B cell (primary cell): ENCODE data around the gene ANKFN1. TPM values are rescaled to one million over a fixed set of nuclear protein-coding genes. Genes with fewer than 3 reads are reported as not detected.

Experiments
- ATAC-seq: fragments of 200-7000 bp; cut with Tn5 transposase; one replicate; pipeline ENCODE4 v1.10.0; 2021; ENCODE audit warnings: low read depth, mild to moderate bottlenecking, moderate number of reproducible peaks, moderate library complexity
- CTCF ChIA-PET: fragments of 350-600 bp; sonication (Branson Sonifier 250); formaldehyde crosslinking; loops from one replicate; lab custom pipeline; 2021; ENCODE audit warnings: antibody characterized with exemption, inconsistent platforms; lab: Charles Lee
- POLR2A ChIA-PET: fragments of 350-600 bp; sonication (Branson Sonifier 250); formaldehyde crosslinking; loops from one replicate; lab custom pipeline; 2021; ENCODE audit warnings: antibody characterized with exemption; lab: Charles Lee
- DNase-seq: peaks from one replicate; pipeline ENCODE4 v3.0.0; 2013
- H2AFZ ChIP-seq: 2 replicates; pipeline ENCODE4 v1.6.1; 2012; ENCODE audit warnings: mild to moderate bottlenecking, low read depth, low read length; ENCODE audit not compliant: insufficient read depth, poor library complexity, severe bottlenecking
- H3K27ac ChIP-seq, 2 donors: 1 replicate in 1 of 2; 2 replicates in 1 of 2; pipeline ENCODE4 v1.5.1; 2012 to 2013; ENCODE audit warnings: low read length in 2 of 2, mild to moderate bottlenecking in 2 of 2, moderate library complexity in 1 of 2
- H3K27me3 ChIP-seq, 4 experiments: fragments of 200-600 bp in 1 of 4; sonication (generic) in 1 of 4; replicated peaks in 1 of 4; 1 replicate in 2 of 4; 2 replicates in 2 of 4; pipeline versions ENCODE4 v1.6.1 to v1.7.0; 2013 to 2016; ENCODE audit warnings: low read length in 3 of 4, mild to moderate bottlenecking in 2 of 4, mixed read lengths in 1 of 4, moderate library complexity in 1 of 4; ENCODE audit not compliant: insufficient read depth in 4 of 4, control insufficient read depth in 3 of 4; ENCODE audit errors: control extremely low read depth in 1 of 4
- H3K36me3 ChIP-seq, 2 experiments: replicated peaks in 1 of 2; 1 replicate in 1 of 2; 2 replicates in 1 of 2; pipeline versions ENCODE4 v1.6.1 to v1.7.1; 2013; ENCODE audit warnings: low read length in 1 of 2; ENCODE audit not compliant: insufficient read depth in 2 of 2, control insufficient read depth in 1 of 2; ENCODE audit errors: control extremely low read depth in 1 of 2, extremely low read depth in 1 of 2
- H3K4me1 ChIP-seq, 2 donors: fragments of 200-600 bp in 1 of 2; sonication (generic) in 1 of 2; 1 replicate in 1 of 2; 2 replicates in 1 of 2; pipeline versions ENCODE4 v1.5.1 to v1.6.1; 2013 to 2017; ENCODE audit warnings: low read length in 2 of 2; ENCODE audit not compliant: control insufficient read depth in 2 of 2, insufficient read depth in 2 of 2
- H3K4me2 ChIP-seq: replicated peaks from 2 replicates; pipeline ENCODE3; 2012; ENCODE audit warnings: mild to moderate bottlenecking, low read depth, low read length; ENCODE audit not compliant: poor library complexity, severe bottlenecking
- H3K4me3 ChIP-seq, 5 experiments: fragments of 200-600 bp in 1 of 5; sonication (generic) in 1 of 5; 1 replicate in 3 of 5; 2 replicates in 2 of 5; pipeline versions ENCODE4 v1.5.1 to v1.7.0; 2011 to 2016; ENCODE audit warnings: low read length in 4 of 5, mild to moderate bottlenecking in 4 of 5, low read depth in 2 of 5, control low read depth in 1 of 5, moderate library complexity in 1 of 5; ENCODE audit not compliant: insufficient read depth in 1 of 5; ENCODE audit errors: control extremely low read depth in 1 of 5, extremely low read depth in 1 of 5
- H3K79me2 ChIP-seq: fragments of 200-600 bp; sonication (generic); one replicate; pipeline ENCODE4 v1.6.0; 2016; ENCODE audit warnings: low read length; ENCODE audit not compliant: control insufficient read depth, insufficient read depth
- H3K9ac ChIP-seq: fragments of 200-600 bp; sonication (generic); 2 replicates; pipeline ENCODE4 v1.6.1; 2017; ENCODE audit warnings: mild to moderate bottlenecking, low read length, moderate library complexity
- H3K9me3 ChIP-seq, 3 donors: one replicate each; pipeline versions ENCODE4 v1.6.1 to v1.7.1; 2013; ENCODE audit warnings: low read length in 2 of 3; ENCODE audit not compliant: control insufficient read depth in 2 of 3, insufficient read depth in 1 of 3; ENCODE audit errors: control extremely low read depth in 1 of 3
- H4K20me1 ChIP-seq: 2 replicates; pipeline ENCODE4 v1.6.0; 2012; ENCODE audit warnings: mild to moderate bottlenecking, low read length; ENCODE audit not compliant: insufficient read depth, control insufficient read depth, poor library complexity, severe bottlenecking
- H3K27ac Mint-ChIP-seq: one replicate; pipeline ENCODE4 v1.8.0; 2021; ENCODE audit warnings: mixed read lengths
- H3K27me3 Mint-ChIP-seq: one replicate; pipeline ENCODE4 v1.8.0; 2021; ENCODE audit warnings: mixed read lengths
- H3K4me1 Mint-ChIP-seq: one replicate; pipeline ENCODE4 v1.8.0; 2021; ENCODE audit warnings: mixed read lengths
- H3K4me3 Mint-ChIP-seq: one replicate; pipeline ENCODE4 v1.8.0; 2021; ENCODE audit warnings: mixed read lengths
- H3K9me3 Mint-ChIP-seq: one replicate; pipeline ENCODE4 v1.8.0; 2022; ENCODE audit warnings: mixed read lengths; ENCODE audit not compliant: insufficient read depth
- EZH2 ChIP-seq: IDR thresholded peaks from 2 replicates; pipeline ENCODE4 v1.6.1; 2012; ENCODE audit warnings: borderline replicate concordance, low read depth, mild to moderate bottlenecking, moderate library complexity, low read length; ENCODE audit not compliant: insufficient read depth, poor library complexity, severe bottlenecking
- WGBS: methylation state at CpG from one replicate; pipeline ENCODE4 v1.1.5; 2013; ENCODE audit warnings: missing lambda C conversion rate; ENCODE audit not compliant: insufficient coverage; 5-methylcytosine and 5-hydroxymethylcytosine counted together
- intact Hi-C: fragments of 100-400 bp; cut with micrococcal nuclease; formaldehyde crosslinking; loops from one replicate; pipeline ENCODE4 v1.10.0; 2022
- polyA plus RNA-seq: library from polyadenylated mRNA; depleted of rRNA; stranded (reverse); fragments of >200 nt; gene quantifications from 2 replicates; pipeline ENCODE4 v1.2.3, GENCODE V29; 2012
- total RNA-seq, 2 donors: library from RNA; stranded (reverse); fragments of 120-200 nt in 1 of 2; gene quantifications; 1 replicate in 1 of 2; 2 replicates in 1 of 2; pipeline versions ENCODE4 v1.2.3 to v1.2.4, GENCODE V29; 2013 to 2022
- TF ChIP-seq, protein P1 (sequence below): fragments of 200-600 bp; IDR thresholded peaks from one replicate; pipeline ENCODE4 v1.8.0; 2022; ENCODE audit warnings: antibody characterized with exemption, mild to moderate bottlenecking

ANKFN1 gene
- total and polyA plus RNA-seq, 2 donors (not counting 1 experiment from before 2014, with no cell fraction given) = not detected

DNA sequence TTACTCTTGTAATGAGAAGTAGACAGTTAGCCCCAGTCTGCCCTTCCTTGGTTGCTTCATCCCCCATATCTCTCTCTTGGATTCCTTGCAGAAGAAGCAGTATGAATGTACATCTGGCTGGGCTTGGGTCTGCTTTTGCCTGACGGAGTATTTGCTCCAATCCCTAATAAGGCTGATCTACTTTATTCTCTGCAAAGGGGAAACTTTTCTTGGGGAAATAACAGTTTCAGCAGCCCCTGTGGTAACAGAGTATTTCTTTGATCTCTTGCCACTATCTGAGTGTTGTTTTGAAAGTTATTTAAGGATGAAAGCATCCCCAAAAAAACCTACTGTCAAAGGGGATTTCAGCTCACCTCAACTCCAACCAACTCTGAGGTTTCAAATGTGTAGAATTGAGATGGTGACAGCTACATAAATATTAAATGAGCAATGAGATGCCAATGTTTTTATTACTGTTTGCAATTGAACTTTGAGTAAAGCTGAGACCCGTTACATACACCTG is 271.3 kb downstream of the ANKFN1 start:
- Histone ChIP-seq H3K36me3 (no peaks in the 10 kb centered on the region), H3K27ac (no peak overlapping the region), H2AFZ (no peak overlapping the region), H3K4me1 (no peaks in the 10 kb centered on the region), H3K9ac (no peak overlapping the region), H3K4me2 (no peak overlapping the region), H3K9me3 (no peaks in the 10 kb centered on the region), H4K20me1 (no peaks in the 10 kb centered on the region), H3K27me3 (no peaks in the 10 kb centered on the region), H3K79me2 (no peaks in the 10 kb centered on the region), H3K4me3 (no peak overlapping the region)
- POLR2A ChIA-PET = no interaction called here
- TF ChIP-seq EZH2 = no peak
- TF ChIP-seq, protein P1, sequence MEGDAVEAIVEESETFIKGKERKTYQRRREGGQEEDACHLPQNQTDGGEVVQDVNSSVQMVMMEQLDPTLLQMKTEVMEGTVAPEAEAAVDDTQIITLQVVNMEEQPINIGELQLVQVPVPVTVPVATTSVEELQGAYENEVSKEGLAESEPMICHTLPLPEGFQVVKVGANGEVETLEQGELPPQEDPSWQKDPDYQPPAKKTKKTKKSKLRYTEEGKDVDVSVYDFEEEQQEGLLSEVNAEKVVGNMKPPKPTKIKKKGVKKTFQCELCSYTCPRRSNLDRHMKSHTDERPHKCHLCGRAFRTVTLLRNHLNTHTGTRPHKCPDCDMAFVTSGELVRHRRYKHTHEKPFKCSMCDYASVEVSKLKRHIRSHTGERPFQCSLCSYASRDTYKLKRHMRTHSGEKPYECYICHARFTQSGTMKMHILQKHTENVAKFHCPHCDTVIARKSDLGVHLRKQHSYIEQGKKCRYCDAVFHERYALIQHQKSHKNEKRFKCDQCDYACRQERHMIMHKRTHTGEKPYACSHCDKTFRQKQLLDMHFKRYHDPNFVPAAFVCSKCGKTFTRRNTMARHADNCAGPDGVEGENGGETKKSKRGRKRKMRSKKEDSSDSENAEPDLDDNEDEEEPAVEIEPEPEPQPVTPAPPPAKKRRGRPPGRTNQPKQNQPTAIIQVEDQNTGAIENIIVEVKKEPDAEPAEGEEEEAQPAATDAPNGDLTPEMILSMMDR = no peak
- CTCF ChIA-PET = no interaction called here
- H3K4me1 Mint-ChIP-seq = no peaks in the 10 kb centered on the region
- DNase-seq (no peak), ATAC-seq (no peak)
- intact Hi-C loops = no loop called here
- H3K27me3 Mint-ChIP-seq = peaks cover 7% of the 10 kb centered on the region
- no peak overlapping the region for H3K4me3 Mint-ChIP-seq
- no CpG with 5 or more reads among the region's 2 CpGs for WGBS
- H3K27ac Mint-ChIP-seq = no peak overlapping the region
- H3K9me3 Mint-ChIP-seq = no peaks in the 10 kb centered on the region

DNA sequence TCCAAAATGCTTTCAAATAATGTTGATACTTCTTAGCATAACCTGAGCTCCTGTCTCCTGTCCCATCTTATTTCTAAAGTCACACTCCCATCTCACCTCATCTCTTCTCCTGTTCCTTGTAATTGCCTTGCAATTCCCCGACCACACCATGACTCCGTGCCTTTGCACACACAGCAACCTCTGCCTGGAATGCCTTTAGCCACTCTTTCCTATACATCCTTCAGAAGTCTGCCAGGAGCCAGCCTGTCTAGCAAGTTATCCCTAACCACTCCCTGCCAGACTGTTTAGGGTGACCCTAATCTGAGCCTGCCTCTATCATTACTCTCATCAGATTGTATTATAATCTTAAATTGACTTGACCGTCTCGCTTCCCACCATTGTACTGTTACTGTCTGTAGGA is 272.2 kb downstream of the ANKFN1 start:
- Histone ChIP-seq H3K4me3 (no peak overlapping the region), H2AFZ (no peak overlapping the region), H3K36me3 (no peaks in the 10 kb centered on the region), H3K9me3 (no peaks in the 10 kb centered on the region), H3K4me1 (no peaks in the 10 kb centered on the region), H3K4me2 (no peak overlapping the region), H4K20me1 (no peaks in the 10 kb centered on the region), H3K79me2 (no peaks in the 10 kb centered on the region), H3K27ac (no peak overlapping the region), H3K27me3 (no peaks in the 10 kb centered on the region), H3K9ac (no peak overlapping the region)
- WGBS = 96% methylated on average over 2 of the region's 4 CpGs
- TF ChIP-seq EZH2 = no peak
- TF ChIP-seq, protein P1 = no peak
- ATAC-seq = no peak
- ChIA-PET CTCF (no interaction called here), POLR2A (no interaction called here)
- no peaks in the 10 kb centered on the region for H3K4me1 Mint-ChIP-seq
- H3K9me3 Mint-ChIP-seq = no peaks in the 10 kb centered on the region
- no peak for DNase-seq
- H3K4me3 Mint-ChIP-seq = no peak overlapping the region
- intact Hi-C loops = no loop called here
- H3K27ac Mint-ChIP-seq = no peak overlapping the region
- peaks cover 7% of the 10 kb centered on the region for H3K27me3 Mint-ChIP-seq
